Activated effector memory CD4-positive, alpha-beta T cell treated with anti-CD3 and anti-CD28 coated beads, Interleukin-2, amount 50 U/mL, for 16 hours (primary cell): ENCODE results near the gene MEGF10.
"Not testable (repeated sequence)": the region's sequence is repeated elsewhere in the genome, so short reads cannot be mapped to it uniquely, and the experiment has no call there.

ENCODE experiments used
- DNase-seq: peaks from one replicate; pipeline ENCODE4 v3.0.0-alpha.2; 2020

MEGF10 gene

GRCh38 chr5:127298656-127299055, 8.1 kb downstream of the MEGF10 start:
- no peak for DNase-seq

- DNase-seq, result no peak
Observed at GRCh38 chr5:127299678-127300077, 9.1 kb downstream of the MEGF10 start.

- DNase-seq, result no peak
Observed at GRCh38 chr5:127302509-127302908, 11.9 kb downstream of the MEGF10 start.

- no peak for DNase-seq
Observed at GRCh38 chr5:127303404-127303803, 12.8 kb downstream of the MEGF10 start.

- no peak for DNase-seq
Observed at GRCh38 chr5:127305493-127305892, 14.9 kb downstream of the MEGF10 start.

GRCh38 chr5:127306036-127306435, 15.4 kb downstream of the MEGF10 start:
- DNase-seq, result no peak

GRCh38 chr5:127306647-127307046, 16.1 kb downstream of the MEGF10 start:
- DNase-seq, result no peak

- DNase-seq, result no peak
Observed at GRCh38 chr5:127307868-127308267, 17.3 kb downstream of the MEGF10 start.

- not testable (repeated sequence) for DNase-seq
Observed at GRCh38 chr5:127308325-127308724, 17.7 kb downstream of the MEGF10 start.

GRCh38 chr5:127308945-127309344, 18.3 kb downstream of the MEGF10 start:
- DNase-seq, result no peak

GRCh38 chr5:127311349-127311748, 20.8 kb downstream of the MEGF10 start:
- no peak for DNase-seq

- DNase-seq, result no peak
Observed at GRCh38 chr5:127311781-127312525, 21.4 kb downstream of the MEGF10 start.

- no peak for DNase-seq
Observed at GRCh38 chr5:127313379-127313778, 22.8 kb downstream of the MEGF10 start.

- peak; percentile 88 for DNase-seq
Observed at GRCh38 chr5:127313847-127314473, 23.4 kb downstream of the MEGF10 start.

- DNase-seq, result no peak
Observed at GRCh38 chr5:127316011-127316410, 25.4 kb downstream of the MEGF10 start.

GRCh38 chr5:127317385-127317784, 26.8 kb downstream of the MEGF10 start:
- DNase-seq, result not testable (repeated sequence)

- DNase-seq, result no peak
Observed at GRCh38 chr5:127320032-127320965, 29.7 kb downstream of the MEGF10 start.

- DNase-seq, result no peak
Observed at GRCh38 chr5:127321465-127321864, 30.9 kb downstream of the MEGF10 start.

GRCh38 chr5:127322403-127322802, 31.8 kb downstream of the MEGF10 start:
- DNase-seq, result no peak

GRCh38 chr5:127324756-127325155, 34.2 kb downstream of the MEGF10 start:
- DNase-seq, result no peak

- no peak for DNase-seq
Observed at GRCh38 chr5:127326431-127326830, 35.8 kb downstream of the MEGF10 start.

GRCh38 chr5:127326976-127327755, 36.6 kb downstream of the MEGF10 start:
- no peak for DNase-seq

- no peak for DNase-seq
Observed at GRCh38 chr5:127330116-127330515, 39.5 kb downstream of the MEGF10 start.
